ENCODE results near the gene HECW1. TPM values are rescaled to one million over a fixed set of nuclear protein-coding genes. Genes with fewer than 3 reads are reported as not detected.

The HECW1 gene
- total and polyA plus RNA-seq, 2 donors (not counting 1 experiment from before 2014, with no cell fraction given): not detected

DNA sequence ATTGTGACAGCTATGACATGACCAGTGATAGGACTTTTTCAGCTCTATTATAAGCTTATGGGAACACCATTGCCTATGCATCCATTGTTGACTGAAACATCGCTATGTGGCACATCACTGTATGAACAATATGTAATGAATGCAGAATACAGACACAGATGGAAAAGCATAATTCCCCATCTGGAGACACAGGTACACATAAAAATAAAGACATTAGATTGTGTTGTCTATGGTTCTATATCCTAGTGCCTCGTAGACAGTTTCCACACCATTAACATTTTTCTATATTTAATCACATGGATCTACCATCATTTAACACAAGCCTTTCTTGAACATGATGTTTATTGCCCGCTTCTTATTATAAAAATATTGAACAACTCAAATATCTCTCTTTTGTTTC is 374.2 kb downstream of the HECW1 start:
- CTCF ChIA-PET: no interaction called here
- Histone ChIP-seq H2AFZ (ENCODE audit: insufficient read depth, low read depth, low read length, poor library complexity, severe bottlenecking) (no peak overlapping the region), H3K9ac (ENCODE audit: low read length) (no peak overlapping the region), H3K9me3 (ENCODE audit: control extremely low read depth in 1 of 3, control insufficient read depth in 2 of 3, insufficient read depth in 1 of 3, low read length in 2 of 3) (no peaks in the 10 kb centered on the region), H3K27ac (ENCODE audit: low read length in 2 of 2) (no peak overlapping the region), H4K20me1 (ENCODE audit: control insufficient read depth, insufficient read depth, low read length, poor library complexity, severe bottlenecking) (no peaks in the 10 kb centered on the region), H3K4me1 (ENCODE audit: control insufficient read depth in 2 of 2, insufficient read depth in 2 of 2, low read length in 2 of 2) (peaks cover 4 to 7% of the 10 kb centered on the region in 2 donors), H3K79me2 (ENCODE audit: control insufficient read depth, insufficient read depth, low read length) (no peaks in the 10 kb centered on the region), H3K36me3 (replicated peaks in 1 of 2; ENCODE audit: control extremely low read depth in 1 of 2, control insufficient read depth in 1 of 2, extremely low read depth in 1 of 2, insufficient read depth in 2 of 2, low read length in 1 of 2) (no peaks in the 10 kb centered on the region), H3K27me3 (replicated peaks in 1 of 4; ENCODE audit: control extremely low read depth in 1 of 4, control insufficient read depth in 3 of 4, insufficient read depth in 4 of 4, low read length in 3 of 4) (no peaks in the 10 kb centered on the region), H3K4me3 (ENCODE audit: control extremely low read depth in 1 of 5, extremely low read depth in 1 of 5, insufficient read depth in 1 of 5, low read depth in 2 of 5, low read length in 4 of 5) (no peak overlapping the region), H3K4me2 (replicated peaks; ENCODE audit: low read depth, low read length, poor library complexity, severe bottlenecking) (no peak overlapping the region)
- peaks cover 4% of the 10 kb centered on the region for H3K27me3 Mint-ChIP-seq
- H3K27ac Mint-ChIP-seq: no peak overlapping the region
- peaks cover 10% of the 10 kb centered on the region for H3K4me1 Mint-ChIP-seq
- POLR2A ChIA-PET: no interaction called here
- ATAC-seq (ENCODE audit: low read depth): no peak
- TF ChIP-seq EZH2 (IDR thresholded peaks at IDR 0.05; ENCODE audit: borderline replicate concordance, insufficient read depth, low read depth, low read length, poor library complexity, severe bottlenecking): no peak
- TF ChIP-seq, protein P1, sequence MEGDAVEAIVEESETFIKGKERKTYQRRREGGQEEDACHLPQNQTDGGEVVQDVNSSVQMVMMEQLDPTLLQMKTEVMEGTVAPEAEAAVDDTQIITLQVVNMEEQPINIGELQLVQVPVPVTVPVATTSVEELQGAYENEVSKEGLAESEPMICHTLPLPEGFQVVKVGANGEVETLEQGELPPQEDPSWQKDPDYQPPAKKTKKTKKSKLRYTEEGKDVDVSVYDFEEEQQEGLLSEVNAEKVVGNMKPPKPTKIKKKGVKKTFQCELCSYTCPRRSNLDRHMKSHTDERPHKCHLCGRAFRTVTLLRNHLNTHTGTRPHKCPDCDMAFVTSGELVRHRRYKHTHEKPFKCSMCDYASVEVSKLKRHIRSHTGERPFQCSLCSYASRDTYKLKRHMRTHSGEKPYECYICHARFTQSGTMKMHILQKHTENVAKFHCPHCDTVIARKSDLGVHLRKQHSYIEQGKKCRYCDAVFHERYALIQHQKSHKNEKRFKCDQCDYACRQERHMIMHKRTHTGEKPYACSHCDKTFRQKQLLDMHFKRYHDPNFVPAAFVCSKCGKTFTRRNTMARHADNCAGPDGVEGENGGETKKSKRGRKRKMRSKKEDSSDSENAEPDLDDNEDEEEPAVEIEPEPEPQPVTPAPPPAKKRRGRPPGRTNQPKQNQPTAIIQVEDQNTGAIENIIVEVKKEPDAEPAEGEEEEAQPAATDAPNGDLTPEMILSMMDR (IDR thresholded peaks at IDR 0.05): no peak
- intact Hi-C loops (cut with micrococcal nuclease): no loop called here
- no CpG with 5 or more reads among the region's 3 CpGs for WGBS (ENCODE audit: insufficient coverage)
- H3K9me3 Mint-ChIP-seq (ENCODE audit: insufficient read depth): no peaks in the 10 kb centered on the region
- no peak overlapping the region for H3K4me3 Mint-ChIP-seq
- no peak for DNase-seq

DNA sequence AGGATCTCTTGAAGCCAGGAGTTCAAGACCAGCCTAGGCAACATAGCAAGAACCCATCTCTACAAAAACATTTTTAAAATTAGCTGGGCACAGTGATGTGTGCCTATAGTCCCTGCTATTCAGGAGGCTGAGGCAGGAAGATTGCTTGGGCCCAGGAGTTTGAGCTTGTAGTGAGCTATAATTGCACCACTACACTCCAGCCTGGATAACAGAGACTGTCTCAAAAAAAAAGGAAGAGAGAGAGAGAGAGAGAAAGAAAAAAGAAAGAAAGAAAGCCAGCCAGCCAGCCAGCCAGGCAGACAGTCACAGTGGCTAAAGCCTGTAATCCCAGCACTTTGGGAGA is 375.3 kb downstream of the HECW1 start:
- intact Hi-C loops (cut with micrococcal nuclease): no loop called here
- Mint-ChIP-seq H3K27ac (no peak overlapping the region), H3K27me3 (peaks cover 4% of the 10 kb centered on the region), H3K4me3 (no peak overlapping the region), H3K9me3 (ENCODE audit: insufficient read depth) (no peaks in the 10 kb centered on the region), H3K4me1 (peaks cover 10% of the 10 kb centered on the region)
- Histone ChIP-seq H2AFZ (ENCODE audit: insufficient read depth, low read depth, low read length, poor library complexity, severe bottlenecking) (no peak overlapping the region), H4K20me1 (ENCODE audit: control insufficient read depth, insufficient read depth, low read length, poor library complexity, severe bottlenecking) (no peaks in the 10 kb centered on the region), H3K36me3 (replicated peaks in 1 of 2; ENCODE audit: control extremely low read depth in 1 of 2, control insufficient read depth in 1 of 2, extremely low read depth in 1 of 2, insufficient read depth in 2 of 2, low read length in 1 of 2) (no peaks in the 10 kb centered on the region), H3K27me3 (replicated peaks in 1 of 4; ENCODE audit: control extremely low read depth in 1 of 4, control insufficient read depth in 3 of 4, insufficient read depth in 4 of 4, low read length in 3 of 4) (no peaks in the 10 kb centered on the region), H3K4me1 (ENCODE audit: control insufficient read depth in 2 of 2, insufficient read depth in 2 of 2, low read length in 2 of 2) (peaks cover 4 to 7% of the 10 kb centered on the region in 2 donors), H3K4me3 (ENCODE audit: control extremely low read depth in 1 of 5, extremely low read depth in 1 of 5, insufficient read depth in 1 of 5, low read depth in 2 of 5, low read length in 4 of 5) (no peak overlapping the region), H3K9me3 (ENCODE audit: control extremely low read depth in 1 of 3, control insufficient read depth in 2 of 3, insufficient read depth in 1 of 3, low read length in 2 of 3) (no peaks in the 10 kb centered on the region), H3K9ac (ENCODE audit: low read length) (no peak overlapping the region), H3K27ac (ENCODE audit: low read length in 2 of 2) (no peak overlapping the region), H3K79me2 (ENCODE audit: control insufficient read depth, insufficient read depth, low read length) (no peaks in the 10 kb centered on the region), H3K4me2 (replicated peaks; ENCODE audit: low read depth, low read length, poor library complexity, severe bottlenecking) (no peak overlapping the region)
- DNase-seq: no peak
- no peak for TF ChIP-seq EZH2 (IDR thresholded peaks at IDR 0.05; ENCODE audit: borderline replicate concordance, insufficient read depth, low read depth, low read length, poor library complexity, severe bottlenecking)
- TF ChIP-seq, protein P1 (IDR thresholded peaks at IDR 0.05): no peak
- ChIA-PET CTCF (no interaction called here), POLR2A (no interaction called here)
- no peak for ATAC-seq (ENCODE audit: low read depth)

Data from B cell (primary cell).